ENCODE measurements around the gene NTM. TPM values are rescaled to one million over a fixed set of nuclear protein-coding genes. Genes with fewer than 3 reads are reported as not detected.

Gene NTM
- polyA plus RNA-seq, 1 donor from 2014 or later = 39.4 TPM

- Histone ChIP-seq H3K27ac (ENCODE audit: low read length) (no peak overlapping the region), H3K27me3 (ENCODE audit: insufficient read depth, low read depth, low read length) (no peaks in the 10 kb centered on the region), H3K79me2 (replicated peaks; ENCODE audit: insufficient read depth, low read length) (no peaks in the 10 kb centered on the region), H3K4me3 (ENCODE audit: low read length) (no peak overlapping the region), H3K9me2 (ENCODE audit: insufficient read depth, low read length) (no peaks in the 10 kb centered on the region), H3K9me3 (ENCODE audit: low read length) (no peaks in the 10 kb centered on the region), H3K9ac (ENCODE audit: low read length) (no peak overlapping the region), H3K36me3 (ENCODE audit: insufficient read depth, low read length) (no peaks in the 10 kb centered on the region), H3K4me2 (ENCODE audit: low read length) (no peak overlapping the region), H4K20me1 (ENCODE audit: insufficient read depth) (no peaks in the 10 kb centered on the region), H3F3A (ENCODE audit: insufficient read depth, low read length, poor library complexity, severe bottlenecking) (no peaks in the 10 kb centered on the region), H2AFZ (ENCODE audit: low read depth, low read length) (no peak overlapping the region)
- TF ChIP-seq SMC3 (conservative IDR thresholded peaks at IDR 0.05; ENCODE audit: poor library complexity) (no peak), RAD21 (conservative IDR thresholded peaks at IDR 0.05) (no peak), EP300 (conservative IDR thresholded peaks at IDR 0.05; ENCODE audit: poor library complexity, severe bottlenecking) (no peak), MXI1 (conservative IDR thresholded peaks at IDR 0.05; ENCODE audit: poor library complexity, severe bottlenecking) (no peak), REST (IDR thresholded peaks at IDR 0.05; ENCODE audit: borderline replicate concordance) (no peak), EZH2 (IDR thresholded peaks at IDR 0.05; ENCODE audit: borderline replicate concordance, insufficient read depth, low read length, poor library complexity, severe bottlenecking) (no peak), CTCF (IDR thresholded peaks at IDR 0.05; ENCODE audit: poor library complexity, severe bottlenecking) (no peak), TAF1 (IDR thresholded peaks at IDR 0.05; ENCODE audit: low read depth) (no peak), POLR2AphosphoS5 (IDR thresholded peaks at IDR 0.05) (no peak)
Measured at GRCh38 chr11:131533998-131534397, 163.6 kb downstream of the NTM start.

GRCh38 chr11:131534611-131535010 is 164.2 kb downstream of the NTM start:
- Histone ChIP-seq H3K79me2 (replicated peaks; ENCODE audit: insufficient read depth, low read length) (no peaks in the 10 kb centered on the region), H4K20me1 (ENCODE audit: insufficient read depth) (no peaks in the 10 kb centered on the region), H2AFZ (ENCODE audit: low read depth, low read length) (no peak overlapping the region), H3K36me3 (ENCODE audit: insufficient read depth, low read length) (no peaks in the 10 kb centered on the region), H3F3A (ENCODE audit: insufficient read depth, low read length, poor library complexity, severe bottlenecking) (no peaks in the 10 kb centered on the region), H3K4me2 (ENCODE audit: low read length) (no peak overlapping the region), H3K27ac (ENCODE audit: low read length) (no peak overlapping the region), H3K9me3 (ENCODE audit: low read length) (no peaks in the 10 kb centered on the region), H3K27me3 (ENCODE audit: insufficient read depth, low read depth, low read length) (no peaks in the 10 kb centered on the region), H3K4me3 (ENCODE audit: low read length) (no peak overlapping the region), H3K9ac (ENCODE audit: low read length) (no peak overlapping the region), H3K9me2 (ENCODE audit: insufficient read depth, low read length) (no peaks in the 10 kb centered on the region)
- no peak for TF ChIP-seq SMC3 (conservative IDR thresholded peaks at IDR 0.05; ENCODE audit: poor library complexity)
- no peak for TF ChIP-seq POLR2AphosphoS5 (IDR thresholded peaks at IDR 0.05)
- no peak for TF ChIP-seq EZH2 (IDR thresholded peaks at IDR 0.05; ENCODE audit: borderline replicate concordance, insufficient read depth, low read length, poor library complexity, severe bottlenecking)
- TF ChIP-seq MXI1 (conservative IDR thresholded peaks at IDR 0.05; ENCODE audit: poor library complexity, severe bottlenecking) = no peak
- TF ChIP-seq RAD21 (conservative IDR thresholded peaks at IDR 0.05) = no peak
- TF ChIP-seq EP300 (conservative IDR thresholded peaks at IDR 0.05; ENCODE audit: poor library complexity, severe bottlenecking) = no peak
- no peak for TF ChIP-seq CTCF (IDR thresholded peaks at IDR 0.05; ENCODE audit: poor library complexity, severe bottlenecking)
- TF ChIP-seq REST (IDR thresholded peaks at IDR 0.05; ENCODE audit: borderline replicate concordance) = no peak
- no peak for TF ChIP-seq TAF1 (IDR thresholded peaks at IDR 0.05; ENCODE audit: low read depth)

Data from neural cell (in vitro differentiated cells).